Natural killer cell (primary cell): ENCODE data around the gene PKNOX1. TPM values are rescaled to one million over a fixed set of nuclear protein-coding genes. Genes with fewer than 3 reads are reported as not detected.

Experiments used
- ATAC-seq, 3 donors: fragments of 150-1000 bp in 2 of 3; fragments of 200-7000 bp in 1 of 3; cut with Tn5 transposase; 1 replicate in 1 of 3; 2 replicates in 2 of 3; pipeline ENCODE4 v1.10.0; 2021; ENCODE audit warnings: mild to moderate bottlenecking in 2 of 3, moderate library complexity in 2 of 3
- DNase-seq, 2 donors: peaks; one replicate each; pipeline versions ENCODE4 v3.0.0 to v3.0.0-alpha.2; 2013 to 2021; ENCODE audit warnings: mixed read lengths in 1 of 2
- H3K27ac ChIP-seq: one replicate; pipeline ENCODE4 v1.5.1; 2013; ENCODE audit warnings: mild to moderate bottlenecking, low read length
- H3K27me3 ChIP-seq: one replicate; pipeline ENCODE4 v1.6.1; 2013; ENCODE audit warnings: low read length; ENCODE audit not compliant: control insufficient read depth, insufficient read depth
- H3K36me3 ChIP-seq: one replicate; pipeline ENCODE4 v1.6.1; 2013; ENCODE audit warnings: low read length; ENCODE audit not compliant: control insufficient read depth, insufficient read depth
- H3K4me1 ChIP-seq: one replicate; pipeline ENCODE4 v1.6.1; 2013; ENCODE audit warnings: low read length; ENCODE audit not compliant: control insufficient read depth, insufficient read depth
- H3K4me3 ChIP-seq: one replicate; pipeline ENCODE4 v1.5.1; 2013; ENCODE audit warnings: low read length
- H3K9me3 ChIP-seq: one replicate; pipeline ENCODE4 v1.6.1; 2013; ENCODE audit warnings: low read length; ENCODE audit not compliant: control insufficient read depth, insufficient read depth
- H3K27ac Mint-ChIP-seq, 2 donors: one replicate each; pipeline ENCODE4 v1.8.0; 2022; ENCODE audit warnings: mild to moderate bottlenecking in 2 of 2, mixed read lengths in 2 of 2, moderate library complexity in 1 of 2
- H3K27me3 Mint-ChIP-seq, 2 donors: one replicate each; pipeline ENCODE4 v1.8.0; 2022; ENCODE audit warnings: low read depth in 2 of 2, mixed read lengths in 2 of 2
- H3K36me3 Mint-ChIP-seq: one replicate; pipeline ENCODE4 v1.8.0; 2022; ENCODE audit warnings: mixed read lengths
- H3K4me1 Mint-ChIP-seq, 2 donors: one replicate each; pipeline ENCODE4 v1.8.0; 2022; ENCODE audit warnings: mixed read lengths in 2 of 2
- H3K4me3 Mint-ChIP-seq: one replicate; pipeline ENCODE4 v1.8.0; 2022; ENCODE audit warnings: mild to moderate bottlenecking, moderate library complexity, mixed read lengths
- H3K9me3 Mint-ChIP-seq, 2 donors: one replicate each; pipeline ENCODE4 v1.8.0; 2022; ENCODE audit warnings: mixed read lengths in 2 of 2
- CTCF ChIP-seq: fragments of 200-600 bp; IDR thresholded peaks from one replicate; pipeline ENCODE4 v1.8.0; 2022; ENCODE audit warnings: antibody characterized with exemption
- WGBS: methylation state at CpG from one replicate; pipeline ENCODE4 v1.1.7; 2013; ENCODE audit warnings: missing lambda C conversion rate; ENCODE audit not compliant: insufficient coverage; 5-methylcytosine and 5-hydroxymethylcytosine counted together
- intact Hi-C: fragments of 100-400 bp; cut with micrococcal nuclease; formaldehyde crosslinking; loops from one replicate; pipeline ENCODE4 v1.14.2; 2022
- total RNA-seq, 4 donors: library from RNA; stranded (reverse); fragments of 120-200 nt in 1 of 4; gene quantifications; one replicate each; pipeline versions ENCODE4 v1.2.3 to v1.2.4, GENCODE V29; 2013 to 2022

PKNOX1 gene
- total RNA-seq, 3 donors from 2014 or later (not counting 1 experiment from before 2014, with no cell fraction given): 19.1 to 25.5 (median 21.5) TPM

GRCh38 chr21:42969193-42969600 is 5.2 kb upstream of the PKNOX1 start:
- Mint-ChIP-seq H3K4me3 (no peak overlapping the region), H3K4me1 (no peaks in the 10 kb centered on the region), H3K9me3 (no peaks in the 10 kb centered on the region), H3K36me3 (no peaks in the 10 kb centered on the region), H3K27ac (no peak overlapping the region), H3K27me3 (no peaks in the 10 kb centered on the region)
- no peaks in the 10 kb centered on the region for H3K36me3 ChIP-seq
- DNase-seq: no peak
- intact Hi-C loops: no loop called here
- WGBS: 90% methylated on average over 6 of the region's 6 CpGs
- no peaks in the 10 kb centered on the region for H3K9me3 ChIP-seq
- TF ChIP-seq CTCF: no peak
- H3K4me3 ChIP-seq: no peak overlapping the region
- H3K4me1 ChIP-seq: peaks cover 11% of the 10 kb centered on the region
- no peak overlapping the region for H3K27ac ChIP-seq
- H3K27me3 ChIP-seq: no peaks in the 10 kb centered on the region
- ATAC-seq: no peak

DNA sequence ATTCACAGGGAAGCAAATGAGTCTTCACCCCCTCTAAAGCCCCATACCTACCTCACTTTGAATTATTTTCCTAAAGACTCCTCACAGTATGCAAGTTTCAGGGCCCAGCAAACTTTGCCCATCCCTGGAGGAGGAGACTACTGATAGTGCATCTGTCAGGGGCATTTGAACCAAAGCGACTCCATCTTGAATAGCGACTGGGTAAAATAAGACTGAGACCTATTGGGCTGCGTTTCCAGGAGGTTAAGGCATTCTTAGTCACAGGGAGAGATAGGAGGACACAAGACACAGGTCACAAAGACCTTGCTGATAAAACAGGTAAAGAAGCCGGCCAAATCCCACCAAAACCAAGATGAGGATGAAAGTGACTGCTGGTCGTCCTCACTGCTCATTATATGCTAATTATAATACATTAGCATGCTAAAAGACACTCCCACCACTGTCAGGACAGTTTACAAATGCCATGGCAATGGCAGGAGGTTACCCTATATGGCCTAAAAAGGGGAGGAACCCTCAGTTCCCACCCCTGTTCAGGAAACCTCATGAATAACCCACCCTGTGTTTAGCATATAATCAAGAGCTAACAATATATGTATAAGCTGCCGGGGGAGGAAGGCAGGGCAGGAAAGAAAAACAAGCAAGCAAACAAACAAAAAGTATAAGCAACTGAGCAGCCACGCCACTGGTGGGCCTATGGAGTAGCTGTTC is 3.3 kb upstream of the PKNOX1 start:
- WGBS: 88% methylated on average over 7 of the region's 7 CpGs
- Mint-ChIP-seq H3K4me3 (no peak overlapping the region), H3K9me3 (no peaks in the 10 kb centered on the region), H3K4me1 (peaks cover 0 to 7% of the 10 kb centered on the region in 2 donors), H3K27me3 (no peaks in the 10 kb centered on the region), H3K36me3 (no peaks in the 10 kb centered on the region), H3K27ac (no peak overlapping the region)
- Histone ChIP-seq H3K4me1 (peaks cover 15% of the 10 kb centered on the region), H3K27ac (no peak overlapping the region), H3K4me3 (no peak overlapping the region), H3K27me3 (no peaks in the 10 kb centered on the region), H3K36me3 (no peaks in the 10 kb centered on the region), H3K9me3 (no peaks in the 10 kb centered on the region)
- ATAC-seq: no peak
- no peak for DNase-seq
- intact Hi-C loops: no loop called here
- TF ChIP-seq CTCF: no peak

DNA sequence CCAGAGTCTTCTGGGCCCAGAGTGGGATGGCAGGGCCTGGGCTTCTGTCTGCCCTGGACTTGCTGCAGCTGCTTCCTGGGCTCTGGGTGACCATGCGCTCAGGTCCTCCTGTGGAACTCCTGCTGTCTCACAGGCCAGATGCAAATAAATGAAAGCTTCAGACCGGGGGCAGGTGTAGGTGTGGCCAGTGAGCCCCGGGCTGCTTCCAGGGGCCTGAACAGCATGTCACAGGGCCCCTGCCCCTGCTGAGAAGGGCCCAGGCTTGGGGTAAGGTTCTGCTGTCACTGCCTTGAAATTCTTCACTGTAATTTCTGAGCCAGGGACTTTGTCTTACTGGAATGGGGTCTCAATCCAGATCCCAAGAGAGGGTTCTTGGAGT is 2.5 kb upstream of the PKNOX1 start:
- intact Hi-C loops: no loop called here
- H3K36me3 ChIP-seq: no peaks in the 10 kb centered on the region
- no peaks in the 10 kb centered on the region for H3K9me3 ChIP-seq
- no peaks in the 10 kb centered on the region for H3K27me3 ChIP-seq
- 81% methylated on average over 3 of the region's 3 CpGs for WGBS
- Mint-ChIP-seq H3K36me3 (no peaks in the 10 kb centered on the region), H3K4me3 (peak overlapping the region; percentile 53), H3K9me3 (no peaks in the 10 kb centered on the region), H3K27ac (no peak overlapping the region), H3K27me3 (no peaks in the 10 kb centered on the region), H3K4me1 (peaks cover 7 to 13% of the 10 kb centered on the region in 2 donors)
- H3K4me1 ChIP-seq: peaks cover 15% of the 10 kb centered on the region
- TF ChIP-seq CTCF: no peak
- no peak overlapping the region for H3K4me3 ChIP-seq
- DNase-seq: no peak
- no peak overlapping the region for H3K27ac ChIP-seq
- no peak for ATAC-seq
